ENCODE measurements around the gene PTGES2. TPM values are rescaled to one million over a fixed set of nuclear protein-coding genes. Genes with fewer than 3 reads are reported as not detected.

The PTGES2 gene
- total and polyA plus RNA-seq, 2 of the 13 experiments (the other 11 are each of a cell fraction or from before 2014, with no cell fraction given), result 63.7 to 79.8 TPM

GRCh38 chr9:128152133-128153059 lies 24.9 kb upstream of the PTGES2 start:
- 26% methylated on average over 8 of the region's 13 CpGs for WGBS (ENCODE audit: low lambda C conversion rate)
- peak overlapping the region; percentile 62 for H3K4me2 ChIP-seq (ENCODE audit: low read depth, low read length)
- ChIA-PET CTCF (ENCODE audit: low intra/inter-chr PET ratio, low total read pairs) (no interaction called here), POLR2A (interaction anchor here (1.8 kb wide), 1 partner anchor 38 kb away, joined by 5 read pairs; no protein-coding TSS in a partner anchor)
- no peak for DNase-seq (ENCODE audit: low spot score)
- H2AFZ ChIP-seq (ENCODE audit: low read length), result peak overlapping the region; percentile 23
- in situ Hi-C loops (cut with HindIII; ENCODE audit: extremely low pct_ligation_motif_present, low pct_unique_long_range_greater_than_20kb) (no loop called here), intact Hi-C loops (cut with micrococcal nuclease; ENCODE audit: unreplicated experiment) (no loop called here)
- no peak for FAIRE-seq
- no peaks in the 10 kb centered on the region for H4K20me1 ChIP-seq (ENCODE audit: insufficient read depth, low read length)
- TF ChIP-seq NFE2 (CRISPR knock-in tag; IDR thresholded peaks at IDR 0.05) (no peak), ZNF646 (CRISPR knock-in tag; IDR thresholded peaks at IDR 0.05) (0 out of 2 replicates have a peak, but pooled peaks have one; percentile 27), ZFX (CRISPR knock-in tag; IDR thresholded peaks at IDR 0.05; ENCODE audit: low read depth) (peak; percentile 49; the same call in 1 of the 2 replicates), ZNF557 (CRISPR knock-in tag; IDR thresholded peaks at IDR 0.05) (no peak), ZZZ3 (CRISPR knock-in tag; IDR thresholded peaks at IDR 0.05; ENCODE audit: borderline replicate concordance) (no peak), ZNF12 (CRISPR knock-in tag; IDR thresholded peaks at IDR 0.05) (peak; percentile 93), ZNF687 (CRISPR knock-in tag; IDR thresholded peaks at IDR 0.05) (peak; percentile 54), ZNF263 (CRISPR knock-in tag; IDR thresholded peaks at IDR 0.05) (0 out of 2 replicates have a peak, but pooled peaks have one; percentile 6), HNF4A (CRISPR knock-in tag; IDR thresholded peaks at IDR 0.05) (0 out of 2 replicates have a peak, but pooled peaks have one; percentile 12)
- H3K27ac ChIP-seq (ENCODE audit: extremely low read length, insufficient read depth, low read length), result no peak overlapping the region
- peak overlapping the region; percentile 34; the same call in 1 of the 2 replicates for H3K9ac ChIP-seq (ENCODE audit: insufficient read depth, low read depth, low read length)
- H3K4me1 ChIP-seq (ENCODE audit: insufficient read depth, low read length), result peaks cover 61% of the 10 kb centered on the region
- peak overlapping the region in 1 of 3 experiments; percentile 53; a peak in 1 of 6 replicates for H3K4me3 ChIP-seq (replicated peaks in 1 of 3; ENCODE audit: insufficient read depth in 1 of 3, low read depth in 2 of 3, low read length in 3 of 3)
- no TSS peak for BruUV-seq (replicated peaks)
- peak; percentile 26 for ATAC-seq
- peaks cover 9 to 38% of the 10 kb centered on the region in 2 experiments; a peak in 4 of 5 replicates for H3K27me3 ChIP-seq (ENCODE audit: control insufficient read depth in 1 of 2, insufficient read depth in 2 of 2, low read length in 2 of 2)
- no peaks in the 10 kb centered on the region for H3K36me3 ChIP-seq (replicated peaks in 1 of 2; ENCODE audit: control insufficient read depth in 1 of 2, insufficient read depth in 2 of 2, low read length in 2 of 2)
- H3K79me2 ChIP-seq (ENCODE audit: insufficient read depth, low read length), result no peaks in the 10 kb centered on the region
- no peaks in the 10 kb centered on the region for H3K9me3 ChIP-seq (ENCODE audit: low read length)
